GM21423 (cell line): Measurements from ENCODE around the gene C1orf53.

Experiments used
- ATAC-seq: cut with Tn5 transposase; IDR thresholded peaks from one replicate; pipeline ENCODE4 v1.9.1; 2021; ENCODE audit warnings: mild to moderate bottlenecking, moderate library complexity; ENCODE audit not compliant: unreplicated experiment

Gene C1orf53

GRCh38 chr1:197907846-197908616 lies 5.6 kb downstream of the C1orf53 start:
- no peak for ATAC-seq

GRCh38 chr1:197908716-197909220 lies 6.3 kb downstream of the C1orf53 start:
- ATAC-seq = no peak

GRCh38 chr1:197909384-197909783 lies 7.0 kb downstream of the C1orf53 start:
- ATAC-seq = no peak

- ATAC-seq = no peak
These were observed 7.9 kb downstream of the C1orf53 start for GRCh38 chr1:197910120-197910991.

GRCh38 chr1:197911111-197911856 lies 8.9 kb downstream of the C1orf53 start:
- ATAC-seq = no peak

GRCh38 chr1:197911857-197912696 lies 9.6 kb downstream of the C1orf53 start:
- ATAC-seq = no peak

GRCh38 chr1:197912739-197913494 lies 10.5 kb downstream of the C1orf53 start:
- ATAC-seq = no peak

- no peak for ATAC-seq
These were observed 11.3 kb downstream of the C1orf53 start for GRCh38 chr1:197913495-197914276.

GRCh38 chr1:197914510-197914909 lies 12.1 kb downstream of the C1orf53 start:
- ATAC-seq = no peak

GRCh38 chr1:197915260-197915861 lies 12.9 kb downstream of the C1orf53 start:
- no peak for ATAC-seq

GRCh38 chr1:197915862-197916499 lies 13.6 kb downstream of the C1orf53 start:
- no peak for ATAC-seq

- ATAC-seq = no peak
These were observed 14.1 kb downstream of the C1orf53 start for GRCh38 chr1:197916500-197916983.

GRCh38 chr1:197917805-197918651 lies 15.6 kb downstream of the C1orf53 start:
- ATAC-seq = no peak

- ATAC-seq = no peak
These were observed 16.4 kb downstream of the C1orf53 start for GRCh38 chr1:197918807-197919345.

- no peak for ATAC-seq
These were observed 17.1 kb downstream of the C1orf53 start for GRCh38 chr1:197919346-197920066.

- no peak for ATAC-seq
These were observed 17.6 kb downstream of the C1orf53 start for GRCh38 chr1:197920067-197920396.
